Right hindlimb (tissue), 1 donor: ENCODE results near the gene RPEL1.

Experiments
- DNase-seq: peaks from one replicate; pipeline ENCODE4 v3.0.0-alpha.2; 2018

The RPEL1 gene

DNA sequence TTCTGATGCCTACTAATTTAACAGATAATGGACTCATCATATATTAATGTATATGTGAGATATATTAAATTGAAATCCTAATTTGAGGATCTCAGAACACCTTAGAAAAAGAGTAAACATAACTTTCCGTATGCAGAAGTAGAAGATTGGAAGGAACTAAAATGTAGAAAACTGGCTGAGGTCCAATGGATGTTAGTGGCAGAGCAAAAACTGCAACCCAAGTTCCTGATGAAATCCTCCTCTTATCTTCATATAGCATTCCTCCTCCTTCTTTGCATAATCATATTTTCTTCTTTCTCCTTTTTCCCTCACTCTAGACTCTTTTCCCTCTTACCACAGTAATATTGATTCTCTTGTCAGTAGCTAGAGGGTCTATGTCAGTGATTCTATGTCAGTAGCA, 37.3 kb downstream of the RPEL1 start:
- no peak for DNase-seq

DNA sequence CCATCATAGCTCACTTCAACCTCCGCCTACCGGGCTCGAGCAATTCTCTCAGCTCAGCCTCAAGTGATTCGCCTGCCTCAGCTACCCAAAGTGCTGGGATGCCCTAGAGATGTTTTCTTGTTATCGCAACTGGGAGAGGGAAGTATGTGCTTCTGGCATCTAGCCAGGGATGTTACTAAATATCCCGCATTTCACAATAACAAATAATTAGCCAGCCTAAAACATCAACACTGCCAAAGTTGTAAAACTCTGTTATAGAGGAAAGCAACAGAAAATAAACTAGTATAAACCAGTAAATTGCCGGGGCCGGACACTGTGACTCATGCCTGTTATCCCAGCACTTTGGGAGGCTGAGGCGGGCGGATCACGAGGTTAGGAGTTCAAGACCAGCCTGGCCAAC, 38.5 kb downstream of the RPEL1 start:
- DNase-seq = no peak

DNA sequence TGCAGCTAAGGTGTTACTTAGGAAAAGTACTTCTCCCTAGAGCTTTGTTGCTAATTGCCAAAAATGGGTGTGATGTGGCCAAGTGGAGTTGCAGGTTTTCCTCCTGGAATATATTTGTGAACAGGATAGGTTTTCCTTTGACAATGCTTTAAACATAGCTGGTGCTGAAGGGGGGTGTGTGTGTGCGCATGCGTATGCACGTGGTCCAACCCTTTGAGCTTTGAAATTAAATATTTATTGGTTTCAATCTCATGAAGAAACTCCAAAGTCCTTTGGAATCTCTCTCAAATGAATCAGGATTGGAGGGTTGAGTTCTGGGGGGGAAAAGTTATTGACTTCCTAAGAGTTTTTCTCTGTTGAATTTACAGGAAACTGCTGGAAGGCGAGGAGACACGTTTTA, 42.3 kb downstream of the RPEL1 start:
- DNase-seq = no peak

DNA sequence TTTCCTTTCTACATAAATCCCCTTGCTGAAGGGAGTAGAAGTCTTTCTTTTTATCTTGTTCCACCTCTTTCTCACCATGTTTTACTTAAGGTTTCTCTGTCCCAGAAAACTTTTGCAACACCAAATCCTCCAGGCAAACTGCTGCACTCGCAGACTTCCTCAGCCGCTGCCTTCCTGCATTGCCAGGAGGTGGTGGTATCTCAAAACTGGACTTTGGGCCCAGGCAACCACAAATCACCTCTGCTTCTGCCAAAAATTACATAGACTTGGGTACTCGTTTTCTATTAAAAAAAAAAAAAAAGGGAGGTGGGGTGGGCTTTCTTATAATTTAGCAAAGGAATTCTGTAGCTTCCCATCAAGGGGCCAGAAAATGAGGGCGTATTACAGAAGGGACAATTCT, 45.9 kb downstream of the RPEL1 start:
- no peak for DNase-seq

DNA sequence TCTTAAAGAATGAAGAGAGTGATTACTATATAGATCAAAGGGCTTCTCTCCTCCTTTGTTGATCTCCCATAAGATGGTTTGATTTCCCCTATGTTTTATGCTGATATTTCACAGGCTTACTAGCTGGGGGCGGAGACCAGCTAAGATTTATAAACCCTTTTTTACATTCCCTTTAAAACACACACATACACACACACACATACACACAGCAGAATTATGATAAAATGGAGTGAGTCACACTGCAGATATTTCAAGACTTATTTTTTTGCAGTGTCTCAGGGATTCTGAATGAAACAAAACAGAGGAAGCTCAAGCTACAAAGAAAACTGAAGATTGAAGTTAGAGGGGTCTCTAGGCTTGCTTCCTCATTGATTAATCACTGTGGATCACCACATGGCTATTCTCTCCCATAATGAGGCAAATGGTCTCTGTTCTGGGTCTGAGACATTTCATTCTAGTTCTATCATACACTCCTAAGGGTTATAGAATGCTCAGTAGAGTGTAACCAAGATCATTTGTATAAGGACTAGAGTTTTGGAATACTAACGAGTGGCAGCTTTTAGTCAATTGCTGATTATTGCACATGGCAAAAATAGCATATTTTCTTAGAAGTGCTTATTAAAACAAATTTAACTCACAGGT, 49.8 kb downstream of the RPEL1 start:
- no peak for DNase-seq
